ENCODE results near the gene GABRR3. TPM values are rescaled to one million over a fixed set of nuclear protein-coding genes. Genes with fewer than 3 reads are reported as not detected.

Gene GABRR3
- total RNA-seq, 1 experiment from 2014 or later, result not detected

DNA sequence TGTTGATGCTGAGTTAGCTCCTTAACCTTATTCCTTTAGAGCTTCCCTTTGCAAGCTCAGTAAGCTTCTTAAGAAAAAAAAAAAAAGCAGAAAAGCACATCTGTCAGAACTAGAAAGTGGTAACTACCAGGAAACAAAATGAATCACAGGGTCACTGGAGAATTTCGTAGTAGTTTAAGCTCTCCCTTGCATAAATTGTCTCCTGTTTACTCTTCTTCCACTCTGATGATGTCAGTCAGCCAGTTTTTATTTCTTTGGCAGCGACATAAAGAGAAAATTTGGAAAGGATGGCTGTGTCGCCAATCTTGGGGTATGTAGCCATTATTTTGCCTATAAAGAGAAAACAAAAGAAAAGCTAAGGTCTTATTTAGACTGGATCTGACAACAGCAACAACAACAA, 3.2 kb upstream of the GABRR3 start:
- Mint-ChIP-seq H3K27me3 (ENCODE audit: unreplicated experiment) (peaks cover 9% of the 10 kb centered on the region), H3K36me3 (ENCODE audit: insufficient read depth, unreplicated experiment) (no peaks in the 10 kb centered on the region), H3K4me1 (ENCODE audit: low read depth, unreplicated experiment) (no peaks in the 10 kb centered on the region), H3K27ac (ENCODE audit: unreplicated experiment) (no peak overlapping the region), H3K4me3 (ENCODE audit: low read depth, unreplicated experiment) (no peak overlapping the region), H3K9me3 (ENCODE audit: low read depth, unreplicated experiment) (no peaks in the 10 kb centered on the region)
- CTCF ChIA-PET, result interaction anchor here (0.6 to 1.1 kb wide), 4 partner anchors 54 to 1322 kb away, joined by 3 to 4 read pairs (median 3); no protein-coding TSS in a partner anchor
- TF ChIP-seq, protein P1, sequence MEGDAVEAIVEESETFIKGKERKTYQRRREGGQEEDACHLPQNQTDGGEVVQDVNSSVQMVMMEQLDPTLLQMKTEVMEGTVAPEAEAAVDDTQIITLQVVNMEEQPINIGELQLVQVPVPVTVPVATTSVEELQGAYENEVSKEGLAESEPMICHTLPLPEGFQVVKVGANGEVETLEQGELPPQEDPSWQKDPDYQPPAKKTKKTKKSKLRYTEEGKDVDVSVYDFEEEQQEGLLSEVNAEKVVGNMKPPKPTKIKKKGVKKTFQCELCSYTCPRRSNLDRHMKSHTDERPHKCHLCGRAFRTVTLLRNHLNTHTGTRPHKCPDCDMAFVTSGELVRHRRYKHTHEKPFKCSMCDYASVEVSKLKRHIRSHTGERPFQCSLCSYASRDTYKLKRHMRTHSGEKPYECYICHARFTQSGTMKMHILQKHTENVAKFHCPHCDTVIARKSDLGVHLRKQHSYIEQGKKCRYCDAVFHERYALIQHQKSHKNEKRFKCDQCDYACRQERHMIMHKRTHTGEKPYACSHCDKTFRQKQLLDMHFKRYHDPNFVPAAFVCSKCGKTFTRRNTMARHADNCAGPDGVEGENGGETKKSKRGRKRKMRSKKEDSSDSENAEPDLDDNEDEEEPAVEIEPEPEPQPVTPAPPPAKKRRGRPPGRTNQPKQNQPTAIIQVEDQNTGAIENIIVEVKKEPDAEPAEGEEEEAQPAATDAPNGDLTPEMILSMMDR (IDR thresholded peaks at IDR 0.05; ENCODE audit: unreplicated experiment), result no peak
- no peak for DNase-seq
- intact Hi-C loops (cut with micrococcal nuclease; ENCODE audit: unreplicated experiment), result loop anchor here (2.0 kb wide), 1 partner anchor 535 kb away; no protein-coding TSS in a partner anchor
- no TSS peak for BruUV-seq (replicated peaks)

DNA sequence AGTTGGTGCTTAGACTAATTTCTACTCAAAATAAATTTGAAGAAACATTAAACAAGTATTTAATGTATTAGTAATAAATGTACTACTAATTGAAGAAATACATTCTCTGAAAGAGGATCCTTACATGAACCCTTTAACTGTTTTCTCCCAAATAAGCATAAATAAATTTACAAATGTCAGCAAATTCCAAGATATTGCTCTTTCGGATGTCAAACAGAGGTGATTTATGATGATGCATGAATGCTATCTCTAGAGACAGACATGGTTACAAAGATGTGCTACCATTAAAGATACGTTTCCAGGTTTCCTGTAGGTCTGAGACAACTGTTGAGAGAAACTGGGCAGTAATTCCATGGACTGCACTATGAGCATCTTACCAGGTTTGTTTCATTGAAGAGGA, 629 bp downstream of the GABRR3 start:
- no TSS peak for BruUV-seq (replicated peaks)
- Mint-ChIP-seq H3K27me3 (ENCODE audit: unreplicated experiment) (peaks cover 9% of the 10 kb centered on the region), H3K4me3 (ENCODE audit: low read depth, unreplicated experiment) (no peak overlapping the region), H3K9me3 (ENCODE audit: low read depth, unreplicated experiment) (no peaks in the 10 kb centered on the region), H3K36me3 (ENCODE audit: insufficient read depth, unreplicated experiment) (no peaks in the 10 kb centered on the region), H3K27ac (ENCODE audit: unreplicated experiment) (no peak overlapping the region), H3K4me1 (ENCODE audit: low read depth, unreplicated experiment) (no peaks in the 10 kb centered on the region)
- TF ChIP-seq, protein P1 (IDR thresholded peaks at IDR 0.05; ENCODE audit: unreplicated experiment), result no peak
- CTCF ChIA-PET, result no interaction called here
- intact Hi-C loops (cut with micrococcal nuclease; ENCODE audit: unreplicated experiment), result no loop called here
- no peak for DNase-seq

DNA sequence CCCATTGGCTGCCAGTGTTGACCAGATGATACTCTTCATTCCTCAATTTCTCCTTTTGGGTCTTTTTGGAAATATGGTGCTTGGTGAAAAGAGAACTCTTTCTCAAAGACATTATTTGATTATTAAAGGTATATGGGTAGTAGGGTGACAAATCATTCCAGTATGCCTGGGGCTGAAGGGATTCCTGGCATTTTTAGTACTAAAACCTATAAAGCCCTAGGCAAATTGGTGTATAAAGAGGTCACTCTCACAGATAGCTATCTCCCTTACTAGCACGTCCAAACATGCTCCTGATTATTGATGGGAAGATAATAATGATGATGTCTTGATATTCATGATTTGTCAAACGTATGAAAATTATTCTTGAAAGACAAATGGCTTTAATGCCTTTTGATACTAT, 1.1 kb downstream of the GABRR3 start:
- Mint-ChIP-seq H3K36me3 (ENCODE audit: insufficient read depth, unreplicated experiment) (no peaks in the 10 kb centered on the region), H3K27ac (ENCODE audit: unreplicated experiment) (no peak overlapping the region), H3K4me1 (ENCODE audit: low read depth, unreplicated experiment) (no peaks in the 10 kb centered on the region), H3K9me3 (ENCODE audit: low read depth, unreplicated experiment) (no peaks in the 10 kb centered on the region), H3K4me3 (ENCODE audit: low read depth, unreplicated experiment) (no peak overlapping the region), H3K27me3 (ENCODE audit: unreplicated experiment) (peaks cover 9% of the 10 kb centered on the region)
- intact Hi-C loops (cut with micrococcal nuclease; ENCODE audit: unreplicated experiment), result no loop called here
- DNase-seq, result no peak
- TF ChIP-seq, protein P1 (IDR thresholded peaks at IDR 0.05; ENCODE audit: unreplicated experiment), result no peak
- no TSS peak for BruUV-seq (replicated peaks)
- CTCF ChIA-PET, result no interaction called here

DNA sequence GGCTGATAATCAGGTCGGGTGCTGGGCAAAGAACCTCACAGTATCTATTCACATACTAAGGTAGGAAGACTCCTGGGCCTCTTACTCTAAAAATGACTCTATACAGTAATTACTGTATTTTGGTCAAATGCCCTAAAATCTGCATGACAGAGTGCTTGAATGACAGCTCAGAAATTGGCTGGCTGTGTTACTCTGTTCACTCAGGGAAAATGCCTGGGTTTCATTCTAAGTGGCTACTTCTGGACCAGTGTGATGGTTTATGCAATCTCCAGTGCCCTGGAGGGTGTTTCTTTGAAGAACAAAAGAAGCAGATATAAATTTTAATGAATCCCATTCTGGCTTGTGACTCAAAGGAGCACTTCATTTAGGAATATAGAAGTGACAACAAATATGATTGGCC, 2.2 kb downstream of the GABRR3 start:
- BruUV-seq (replicated peaks), result no TSS peak
- CTCF ChIA-PET, result no interaction called here
- intact Hi-C loops (cut with micrococcal nuclease; ENCODE audit: unreplicated experiment), result no loop called here
- Mint-ChIP-seq H3K9me3 (ENCODE audit: low read depth, unreplicated experiment) (no peaks in the 10 kb centered on the region), H3K27ac (ENCODE audit: unreplicated experiment) (no peak overlapping the region), H3K4me1 (ENCODE audit: low read depth, unreplicated experiment) (no peaks in the 10 kb centered on the region), H3K27me3 (ENCODE audit: unreplicated experiment) (peaks cover 6% of the 10 kb centered on the region), H3K4me3 (ENCODE audit: low read depth, unreplicated experiment) (no peak overlapping the region), H3K36me3 (ENCODE audit: insufficient read depth, unreplicated experiment) (no peaks in the 10 kb centered on the region)
- DNase-seq, result no peak
- TF ChIP-seq, protein P1 (IDR thresholded peaks at IDR 0.05; ENCODE audit: unreplicated experiment), result no peak

Measured in Calu3 (cell line).